HG03520 (cell line): ENCODE data around the gene TCF12.
"Not testable (repeated sequence)": the region's sequence is repeated elsewhere in the genome, so short reads cannot be mapped to it uniquely, and the experiment has no call there.

Experiments used
- ATAC-seq: cut with Tn5 transposase; IDR thresholded peaks from one replicate; pipeline ENCODE4 v1.9.1; 2021; ENCODE audit warnings: mild to moderate bottlenecking, moderate library complexity; ENCODE audit not compliant: unreplicated experiment

The TCF12 gene

GRCh38 chr15:56972426-56972825 is 54.0 kb downstream of the TCF12 start:
- no peak for ATAC-seq

- ATAC-seq: no peak
Observed at GRCh38 chr15:56973463-56973862, 55.0 kb downstream of the TCF12 start.

GRCh38 chr15:56977232-56977631 is 58.8 kb downstream of the TCF12 start:
- no peak for ATAC-seq

- no peak for ATAC-seq
Observed at GRCh38 chr15:56978898-56979662, 60.6 kb downstream of the TCF12 start.

GRCh38 chr15:56980473-56980872 is 62.0 kb downstream of the TCF12 start:
- ATAC-seq: no peak

GRCh38 chr15:56981160-56981559 is 62.7 kb downstream of the TCF12 start:
- no peak for ATAC-seq

- ATAC-seq: no peak
Observed at GRCh38 chr15:56982987-56983386, 64.5 kb downstream of the TCF12 start.

- no peak for ATAC-seq
Observed at GRCh38 chr15:56984681-56985481, 66.4 kb downstream of the TCF12 start.

- no peak for ATAC-seq
Observed at GRCh38 chr15:56985856-56986255, 67.4 kb downstream of the TCF12 start.

GRCh38 chr15:56987286-56987685 is 68.8 kb downstream of the TCF12 start:
- ATAC-seq: no peak

GRCh38 chr15:56988219-56988618 is 69.8 kb downstream of the TCF12 start:
- no peak for ATAC-seq

- ATAC-seq: no peak
Observed at GRCh38 chr15:56989411-56989924, 71.0 kb downstream of the TCF12 start.

GRCh38 chr15:56991017-56991416 is 72.6 kb downstream of the TCF12 start:
- ATAC-seq: no peak

GRCh38 chr15:56992725-56993124 is 74.3 kb downstream of the TCF12 start:
- ATAC-seq: no peak

GRCh38 chr15:56994280-56994679 is 75.8 kb downstream of the TCF12 start:
- ATAC-seq: no peak

- no peak for ATAC-seq
Observed at GRCh38 chr15:56996093-56996492, 77.6 kb downstream of the TCF12 start.

- no peak for ATAC-seq
Observed at GRCh38 chr15:56996746-56997470, 78.5 kb downstream of the TCF12 start.

- no peak for ATAC-seq
Observed at GRCh38 chr15:57003418-57003817, 85.0 kb downstream of the TCF12 start.

- ATAC-seq: no peak
Observed at GRCh38 chr15:57005244-57005643, 86.8 kb downstream of the TCF12 start.

GRCh38 chr15:57007797-57008196 is 89.4 kb downstream of the TCF12 start:
- not testable (repeated sequence) for ATAC-seq

- no peak for ATAC-seq
Observed at GRCh38 chr15:57010724-57011123, 92.3 kb downstream of the TCF12 start.
